Measurements from ENCODE around the gene SMC5.
"Not testable (repeated sequence)": the region's sequence is repeated elsewhere in the genome, so short reads cannot be mapped to it uniquely, and the experiment has no call there.

Gene SMC5

GRCh38 chr9:70374962-70375618 lies 116.3 kb downstream of the SMC5 start:
- DNase-seq, result no peak

- DNase-seq, result no peak
Measured at GRCh38 chr9:70382046-70382708, 123.4 kb downstream of the SMC5 start.

DNA sequence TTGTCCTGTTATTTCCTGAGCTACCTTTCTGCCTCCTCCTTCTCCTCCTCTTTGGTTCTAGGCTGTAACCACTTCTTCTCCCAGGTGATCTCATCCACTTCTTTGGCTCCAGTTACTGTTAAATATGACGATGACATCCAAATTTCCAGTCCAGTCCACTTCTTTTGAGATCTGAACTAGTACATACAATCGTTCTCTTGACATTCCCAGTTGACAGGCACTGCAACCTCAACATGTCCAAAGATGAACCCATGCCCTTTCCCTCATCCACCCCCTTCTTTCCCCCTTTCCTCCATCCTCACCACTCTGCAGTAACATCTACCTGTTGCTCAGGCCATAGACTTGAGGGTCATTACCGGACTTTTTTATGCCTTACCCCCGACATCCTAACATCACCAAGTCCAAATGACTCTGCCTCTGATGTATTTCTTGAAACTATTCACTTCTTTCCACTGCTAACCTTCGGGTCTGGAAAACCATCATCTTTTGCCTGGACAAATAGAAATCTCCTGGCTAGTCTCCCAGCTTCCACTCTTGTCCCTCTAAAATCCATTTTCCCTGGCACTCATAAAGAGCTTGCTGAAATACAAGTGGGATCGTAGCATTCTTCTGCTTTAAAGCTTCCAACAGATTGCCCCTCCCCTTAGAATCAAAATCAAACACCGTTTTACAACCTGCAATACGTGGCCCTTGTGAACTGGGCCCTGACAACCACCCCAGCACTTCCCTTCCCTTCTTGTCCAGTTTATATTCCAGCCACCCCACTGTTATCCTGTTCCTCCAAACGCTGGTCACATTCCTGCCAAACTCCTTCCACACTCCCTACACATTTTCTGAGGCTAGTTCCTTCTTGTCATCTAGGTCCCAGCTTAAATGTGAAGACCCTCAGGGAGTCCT lies 124.2 kb downstream of the SMC5 start:
- no peak for DNase-seq

GRCh38 chr9:70385426-70385825 lies 126.6 kb downstream of the SMC5 start:
- no peak for DNase-seq

DNA sequence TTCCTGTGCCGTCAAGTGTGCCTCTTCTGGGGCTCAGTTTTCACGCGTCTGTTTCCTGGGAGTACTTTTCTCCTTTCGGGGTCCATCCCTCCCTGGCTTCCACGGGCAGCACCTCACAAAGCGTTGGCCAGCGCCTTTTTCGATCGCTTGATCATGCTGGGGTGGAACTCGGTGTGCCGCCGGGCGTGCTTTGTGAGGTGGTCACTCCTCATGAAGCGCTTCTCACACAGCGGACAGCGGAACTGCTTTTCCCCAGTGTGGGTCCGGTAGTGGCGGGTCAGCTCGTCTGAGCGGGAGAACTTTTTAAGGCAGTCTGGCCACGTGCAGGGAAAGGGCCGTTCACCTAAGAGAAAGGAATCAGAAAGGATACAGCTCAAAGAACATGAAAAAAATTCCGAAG lies 128.9 kb downstream of the SMC5 start:
- DNase-seq, result no peak

GRCh38 chr9:70389188-70389587 lies 130.4 kb downstream of the SMC5 start:
- DNase-seq, result no peak

DNA sequence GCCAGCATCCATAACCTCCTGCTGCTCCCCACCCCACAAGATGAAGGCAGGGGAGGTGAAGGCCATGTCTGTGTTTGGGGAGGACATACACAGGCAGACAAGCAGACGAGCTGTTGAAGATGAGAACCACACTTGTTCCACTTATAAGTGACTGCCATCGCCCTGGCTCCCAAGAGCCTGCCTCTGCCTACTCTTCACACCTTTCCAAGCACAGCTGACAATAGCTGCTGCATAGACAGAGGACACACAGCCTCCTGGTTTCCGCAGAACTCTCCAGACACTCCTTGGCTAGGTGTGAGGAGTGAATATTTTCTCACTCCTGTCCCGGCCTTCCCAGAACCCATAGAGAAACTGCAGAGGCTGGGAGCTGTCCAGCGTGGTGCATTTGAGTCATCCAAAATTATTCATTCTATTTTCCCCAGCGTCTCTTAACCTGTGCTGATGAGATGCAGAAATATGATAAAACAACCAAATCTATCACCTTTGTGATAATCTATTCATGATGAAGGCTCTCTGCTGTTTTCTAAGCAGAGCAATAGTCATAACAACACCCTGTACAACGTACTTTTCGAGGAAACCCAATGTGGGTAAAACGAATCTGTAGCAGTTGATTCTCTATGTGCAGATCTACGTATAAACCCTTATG lies 131.0 kb downstream of the SMC5 start:
- DNase-seq, result no peak

DNA sequence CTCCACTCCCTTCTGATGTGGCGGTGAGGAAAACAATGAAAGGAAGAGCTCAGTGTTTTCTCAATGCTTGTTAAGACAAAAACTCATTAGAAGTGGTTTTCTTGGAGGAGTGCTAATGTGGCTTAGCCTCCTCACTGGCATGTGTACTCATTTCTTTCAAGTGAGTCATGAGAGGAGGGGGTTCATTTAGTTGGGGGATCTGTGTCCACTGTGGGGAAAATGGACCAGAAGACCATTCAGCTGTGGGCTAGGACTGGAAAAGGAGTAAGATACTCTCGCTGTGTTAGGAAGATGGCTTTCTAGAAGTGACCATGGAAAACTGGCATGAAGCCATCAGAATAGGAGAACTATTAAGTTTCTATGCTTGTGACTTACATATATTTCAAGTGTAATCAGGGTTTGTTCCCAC lies 132.2 kb downstream of the SMC5 start:
- DNase-seq, result no peak

DNA sequence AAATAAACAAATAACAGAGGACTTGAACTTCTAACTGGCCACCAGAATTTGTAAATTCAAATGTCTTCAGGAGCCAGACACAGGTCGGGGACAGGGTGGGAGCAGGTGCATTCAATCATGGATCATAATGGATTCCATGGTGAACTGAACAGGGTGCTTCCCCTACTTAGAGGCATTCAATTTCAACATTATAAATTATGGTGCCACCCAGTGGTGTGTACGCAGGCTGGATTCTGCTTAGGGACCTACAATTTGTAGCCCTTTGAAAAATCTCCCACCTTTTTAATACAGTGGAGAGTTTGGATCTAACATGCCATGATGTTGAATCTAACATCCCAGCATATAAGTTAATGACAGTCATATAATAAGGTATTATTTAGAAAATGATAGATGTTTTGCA lies 133.4 kb downstream of the SMC5 start:
- no peak for DNase-seq

DNA sequence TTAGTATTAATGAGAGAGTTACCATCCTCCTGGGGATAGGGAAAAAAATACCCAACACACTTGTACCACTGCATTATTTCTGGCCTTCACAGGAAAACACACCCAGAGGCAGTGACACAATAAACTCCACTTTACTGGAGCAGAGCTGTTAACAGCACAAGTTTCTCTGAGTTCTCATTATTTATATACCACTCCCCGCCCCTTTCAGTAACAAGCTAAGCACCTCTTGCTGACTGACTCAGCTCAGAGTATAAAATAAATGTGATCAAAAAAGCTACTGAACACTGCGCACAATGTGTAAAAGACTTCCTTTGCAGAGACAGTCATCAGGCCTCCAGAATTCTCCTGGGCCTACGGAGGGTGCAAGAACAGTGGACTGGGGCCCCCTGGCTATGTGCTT lies 134.1 kb downstream of the SMC5 start:
- no peak for DNase-seq

GRCh38 chr9:70395652-70396051 lies 136.9 kb downstream of the SMC5 start:
- no peak for DNase-seq

DNA sequence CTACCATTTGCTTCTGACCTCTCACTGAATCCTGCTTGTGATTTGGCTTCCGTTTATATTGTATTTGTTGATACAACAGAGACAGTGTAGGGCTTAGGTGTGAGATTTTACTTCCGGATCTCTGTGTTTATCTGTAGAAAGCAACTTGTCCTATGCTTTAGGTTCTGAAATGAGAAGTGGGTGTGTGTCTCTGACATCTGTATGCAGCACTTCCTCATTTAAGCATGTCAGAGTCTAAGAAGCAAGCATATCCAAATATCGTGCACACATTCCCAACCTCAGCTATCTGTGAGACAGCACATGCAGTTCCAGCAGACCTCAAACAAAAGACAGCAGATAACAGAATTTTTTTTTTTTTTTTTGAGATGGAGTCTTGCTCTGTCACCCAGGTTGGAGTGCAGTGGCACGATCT lies 139.4 kb downstream of the SMC5 start:
- DNase-seq, result no peak

- no peak for DNase-seq
Measured at GRCh38 chr9:70399141-70399540, 140.4 kb downstream of the SMC5 start.

DNA sequence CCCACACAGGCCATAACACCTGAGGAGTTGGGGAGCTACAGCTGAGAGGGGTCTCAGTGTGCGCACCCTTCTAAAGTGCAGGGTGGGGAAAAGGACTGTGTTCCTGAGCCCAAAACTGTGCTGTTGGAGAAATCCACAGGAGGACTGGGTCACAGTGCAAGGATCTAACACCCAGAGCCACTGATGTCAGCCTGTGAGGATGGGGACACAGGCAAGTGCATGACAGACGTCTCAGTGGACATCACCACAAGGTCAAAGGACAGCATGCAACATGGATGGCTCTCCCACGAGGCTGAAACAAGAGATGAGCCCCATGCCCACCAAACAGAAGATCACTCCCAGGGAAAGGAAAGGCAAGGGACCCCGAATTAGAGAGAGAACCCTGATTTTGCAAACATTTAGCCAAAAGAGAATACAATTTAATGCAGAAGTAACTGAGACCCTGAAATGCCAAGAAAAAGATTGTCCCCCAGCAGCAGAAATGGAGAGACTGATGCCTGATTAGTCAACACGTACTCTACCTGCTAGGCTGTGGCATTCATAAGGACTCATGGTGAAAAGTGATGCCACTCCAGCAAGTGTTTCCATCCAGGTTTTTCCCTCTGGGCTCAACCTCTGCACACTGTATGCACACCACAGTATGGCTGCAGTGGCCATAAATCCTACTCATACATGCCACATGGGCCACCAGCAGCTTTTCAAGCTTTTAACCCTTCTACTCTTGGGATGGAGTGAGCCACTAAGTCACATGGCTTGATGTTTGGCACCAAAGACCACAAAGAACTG lies 141.5 kb downstream of the SMC5 start:
- DNase-seq, result no peak

DNA sequence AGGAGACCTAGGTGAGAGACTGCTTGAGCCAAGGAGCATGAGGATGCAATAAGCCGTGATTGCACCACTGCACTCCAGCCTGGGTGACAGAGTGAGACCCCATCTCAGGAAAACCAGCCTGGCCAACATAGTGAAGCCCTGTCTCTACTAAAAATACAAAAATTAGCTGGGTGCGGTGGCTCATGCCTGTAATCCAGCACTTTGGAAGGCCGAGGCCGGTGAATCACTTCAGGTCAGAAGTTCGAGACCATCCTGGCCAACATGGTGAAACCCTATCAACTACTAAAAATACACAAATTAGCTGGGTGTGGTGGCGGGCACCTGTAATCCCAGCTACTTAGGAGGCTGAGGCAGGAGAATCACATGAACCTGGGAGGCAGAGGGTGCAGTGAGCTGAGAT lies 142.5 kb downstream of the SMC5 start:
- DNase-seq, result not testable (repeated sequence)

GRCh38 chr9:70402213-70402612 lies 143.4 kb downstream of the SMC5 start:
- no peak for DNase-seq

DNA sequence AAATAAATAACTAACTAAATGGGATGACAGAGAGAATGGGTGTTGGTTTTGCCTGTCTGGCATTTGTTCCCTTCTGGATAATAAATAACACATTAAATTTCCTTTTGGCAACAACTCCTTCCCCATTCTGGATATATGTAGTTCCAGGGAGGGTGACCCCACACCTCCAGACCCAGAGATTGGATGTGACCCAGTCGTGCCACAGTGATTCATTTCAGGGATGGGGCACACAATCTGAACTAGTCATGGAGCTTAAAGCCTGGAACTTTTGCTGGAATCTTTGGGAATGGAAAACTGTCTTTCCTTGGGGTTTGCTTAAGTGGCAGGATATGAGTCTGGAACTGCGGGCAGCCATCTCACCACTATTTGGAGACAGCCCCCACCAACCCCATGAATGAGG lies 144.4 kb downstream of the SMC5 start:
- DNase-seq, result peak in 1 of 2 experiments; percentile 13

DNA sequence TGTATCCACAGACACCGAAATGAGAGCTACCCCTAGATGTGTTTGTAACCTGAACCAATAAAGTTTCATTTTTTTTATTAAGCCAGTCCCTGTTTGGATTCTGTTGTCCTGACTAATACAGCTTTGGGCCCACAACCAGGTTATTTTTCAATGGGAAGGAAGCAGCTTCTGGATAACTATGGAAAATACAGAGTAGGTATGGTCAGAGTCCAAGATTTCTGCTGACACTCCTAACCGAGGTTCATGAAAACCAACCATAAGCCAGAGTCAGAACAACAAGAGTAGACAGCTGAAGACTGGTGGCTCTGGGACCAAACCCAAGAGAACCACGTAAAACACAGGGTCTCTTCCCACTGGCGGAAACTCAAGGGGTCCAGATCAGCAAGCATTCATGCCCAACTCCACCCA lies 144.8 kb downstream of the SMC5 start:
- no peak for DNase-seq

GRCh38 chr9:70404261-70404660 lies 145.5 kb downstream of the SMC5 start:
- peak in 1 of 2 experiments; percentile 10 for DNase-seq

All from activated T-cell treated with anti-CD3 and anti-CD28 coated beads, Interleukin-2, amount 50 U/mL, for 48 hours (primary cell).